GM21526 (cell line): ENCODE data around the gene HOXB6.

Experiments
- ATAC-seq: cut with Tn5 transposase; IDR thresholded peaks from one replicate; pipeline ENCODE4 v1.9.1; 2021; ENCODE audit warnings: moderate library complexity; ENCODE audit not compliant: unreplicated experiment, low FRiP score

The HOXB6 gene

DNA sequence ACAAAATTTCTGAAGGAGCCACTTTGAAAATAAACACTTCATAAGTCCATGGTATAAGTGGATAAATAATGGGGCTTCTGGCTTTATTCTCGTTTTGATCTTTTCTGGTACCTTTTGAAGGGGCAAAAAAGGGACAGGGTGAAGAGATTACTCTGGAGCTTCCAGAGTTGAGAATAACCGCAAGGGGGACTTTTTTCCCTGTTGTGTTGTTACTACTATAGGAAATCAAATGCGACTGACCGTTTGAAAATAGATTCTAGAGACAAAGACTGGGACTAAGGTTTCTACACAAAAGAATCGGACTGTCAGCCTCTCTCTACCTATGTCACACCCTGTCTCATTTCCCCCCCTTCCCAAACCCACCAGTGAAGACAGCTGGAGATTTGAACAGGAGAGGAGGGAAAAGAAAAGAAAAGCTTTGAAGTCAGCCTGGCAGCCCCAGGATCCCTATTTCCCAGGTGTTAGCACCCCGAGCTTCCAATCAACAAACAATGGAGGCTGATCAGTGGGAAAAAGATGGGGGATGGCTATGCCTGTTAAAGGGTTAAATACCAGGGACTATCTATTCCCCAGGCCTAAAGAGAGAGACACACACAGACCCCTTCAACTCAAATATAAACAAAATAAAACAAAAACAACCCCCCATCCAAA lies 35.0 kb downstream of the HOXB6 start:
- no peak for ATAC-seq

GRCh38 chr17:48569240-48569582 lies 35.6 kb downstream of the HOXB6 start:
- no peak for ATAC-seq

DNA sequence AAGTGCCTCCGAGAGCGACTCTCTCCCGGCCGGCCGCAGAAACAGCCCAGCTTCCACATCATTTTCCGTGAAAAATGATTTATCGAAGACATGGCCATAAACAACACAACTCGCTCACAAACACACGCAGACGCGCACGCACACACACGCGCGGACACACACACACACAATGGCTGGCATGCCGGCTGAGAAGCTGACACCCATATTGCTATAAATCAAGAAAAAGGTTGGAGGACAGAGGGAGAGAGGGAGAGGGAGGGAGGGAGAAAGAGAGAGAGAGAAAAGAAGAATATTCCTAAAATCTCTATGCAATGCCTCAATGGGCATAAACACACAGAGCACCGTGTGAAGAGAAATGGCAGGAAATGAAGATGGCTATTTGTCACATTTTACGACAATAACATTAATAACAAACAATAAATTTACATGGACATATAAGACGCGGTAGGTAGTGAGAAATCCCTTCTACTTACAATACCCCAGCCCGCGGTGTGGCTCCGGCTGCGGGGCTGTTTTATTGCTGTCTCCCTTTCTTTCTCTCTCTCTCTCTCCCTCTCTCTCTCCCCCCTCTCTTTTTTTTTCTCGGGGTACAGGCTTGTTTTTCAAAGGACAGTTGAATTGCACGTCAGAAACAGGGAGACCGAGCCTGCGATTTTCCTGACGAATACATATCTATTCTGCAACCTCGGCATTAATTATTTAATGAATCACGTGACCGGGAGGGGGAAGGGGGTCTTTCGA lies 36.1 kb downstream of the HOXB6 start:
- ATAC-seq, result no peak

GRCh38 chr17:48567646-48568354 lies 37.0 kb downstream of the HOXB6 start:
- no peak for ATAC-seq

DNA sequence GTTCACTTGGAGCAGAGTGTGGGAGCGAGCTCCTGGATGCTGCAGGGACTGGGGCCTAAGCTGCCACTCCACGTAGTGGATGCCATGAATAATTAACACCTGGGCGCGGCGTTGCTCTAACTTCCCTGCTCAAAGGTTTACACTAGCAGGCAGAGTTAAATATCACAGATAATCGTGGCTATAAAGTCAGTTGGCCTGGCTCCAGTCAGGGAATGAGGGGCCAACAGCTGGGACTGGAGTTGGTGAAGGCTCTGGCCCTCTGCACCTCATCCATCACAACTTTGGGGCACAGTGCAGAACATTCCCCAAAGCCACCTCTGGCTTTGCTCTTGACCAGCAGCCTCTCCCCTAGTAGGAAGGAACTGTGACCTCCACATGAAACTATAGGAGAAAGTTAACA lies 37.6 kb downstream of the HOXB6 start:
- ATAC-seq, result no peak

DNA sequence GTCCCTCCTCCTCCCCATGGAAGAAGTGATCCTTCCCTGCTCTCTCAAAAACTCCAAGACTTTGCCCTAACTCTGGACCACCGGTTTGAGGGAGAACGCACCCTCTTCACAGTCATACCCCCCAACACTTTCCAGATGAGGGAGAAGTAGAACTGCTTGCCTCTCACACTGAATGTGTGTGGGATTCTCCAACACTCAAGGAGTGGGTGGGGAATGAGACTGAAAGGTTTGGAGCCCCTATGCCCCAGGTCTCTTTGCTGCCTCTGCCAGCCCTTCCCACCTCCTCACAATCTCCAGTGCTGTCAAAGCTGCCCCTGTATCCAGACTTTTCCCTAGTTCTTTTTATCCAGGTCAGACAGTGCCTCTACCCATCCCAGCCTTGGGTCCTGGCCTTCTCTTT lies 38.1 kb downstream of the HOXB6 start:
- ATAC-seq, result no peak

DNA sequence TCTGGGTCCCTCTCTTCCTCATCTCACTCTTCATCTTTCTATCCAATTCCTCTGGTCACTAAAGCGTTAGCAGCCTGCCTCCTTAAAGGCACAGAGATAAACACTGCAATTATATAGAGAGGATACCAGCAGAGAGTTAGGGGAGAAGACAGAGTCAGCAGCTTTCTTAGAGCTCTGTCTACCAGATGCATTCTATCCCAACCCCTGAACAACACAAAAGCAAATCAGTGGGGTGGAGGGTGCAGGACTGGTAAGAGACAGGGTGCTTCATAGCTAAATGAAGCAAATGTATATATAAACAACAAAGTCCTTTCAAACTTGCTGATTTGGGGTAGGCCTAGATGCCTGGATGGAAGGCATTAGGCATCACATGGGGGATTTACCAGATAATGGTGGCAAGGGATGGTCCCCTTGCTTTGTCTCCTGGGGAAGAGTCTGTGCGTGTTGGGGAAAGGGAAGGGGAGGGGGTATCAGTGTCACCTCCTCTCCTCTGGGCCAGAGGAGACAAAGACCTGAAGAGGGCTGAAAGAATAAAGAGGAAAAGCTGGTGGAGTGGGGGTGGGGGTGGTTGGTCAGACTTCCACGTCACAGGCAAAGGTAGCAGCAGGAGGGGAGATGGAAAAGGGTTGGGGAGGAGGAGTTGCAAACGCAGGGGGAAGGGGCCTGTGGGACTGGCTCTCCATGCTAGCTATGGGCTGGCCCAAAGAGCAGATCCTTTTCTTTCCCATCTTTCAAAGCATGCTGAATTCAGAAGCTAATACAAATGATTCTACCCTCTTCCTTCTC lies 38.7 kb downstream of the HOXB6 start:
- no peak for ATAC-seq

- ATAC-seq, result no peak
These were observed 39.7 kb downstream of the HOXB6 start for GRCh38 chr17:48565022-48565554.

DNA sequence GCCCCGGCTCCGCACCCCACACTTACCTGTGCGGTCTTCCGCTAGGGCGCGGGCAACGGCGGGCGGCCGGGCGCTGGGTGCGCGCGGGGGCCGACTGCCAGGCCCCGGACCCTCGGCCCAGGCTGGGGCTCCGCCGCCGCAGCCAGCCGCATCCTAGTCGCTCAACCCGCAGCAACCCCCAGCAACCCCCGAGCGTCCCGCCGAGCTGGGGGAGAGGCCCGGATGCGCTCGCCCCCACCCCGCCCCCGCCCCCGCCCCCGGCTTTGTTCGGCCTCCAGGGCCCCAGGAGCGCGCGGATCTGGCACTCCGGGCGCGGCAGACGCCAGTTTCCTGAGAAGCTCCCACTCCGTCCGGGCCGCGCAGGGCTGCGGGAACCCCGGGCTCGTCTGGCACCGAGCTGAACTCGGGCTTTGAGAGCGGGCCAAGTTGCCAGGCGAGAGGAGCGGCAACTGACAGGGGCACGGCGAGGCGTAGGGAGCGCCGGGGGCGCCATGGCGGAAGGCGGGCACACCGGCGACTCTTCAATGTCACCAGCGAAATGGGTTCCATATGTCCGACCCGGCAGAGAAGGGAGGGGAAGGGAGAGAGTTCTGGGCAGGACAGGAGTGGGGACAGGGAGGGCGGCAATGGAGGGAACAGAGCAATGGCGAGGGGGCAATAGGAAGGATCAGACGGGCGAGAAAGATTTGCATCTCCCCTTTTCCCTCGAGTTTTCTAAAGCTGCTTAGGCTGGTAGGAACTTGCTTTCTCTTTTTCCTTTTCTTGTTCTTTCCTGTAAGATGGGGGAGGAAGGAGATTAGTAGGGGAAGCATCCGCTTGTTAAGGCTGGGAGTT lies 40.4 kb downstream of the HOXB6 start:
- no peak for ATAC-seq

- no peak for ATAC-seq
These were observed 41.0 kb downstream of the HOXB6 start for GRCh38 chr17:48563867-48564187.

DNA sequence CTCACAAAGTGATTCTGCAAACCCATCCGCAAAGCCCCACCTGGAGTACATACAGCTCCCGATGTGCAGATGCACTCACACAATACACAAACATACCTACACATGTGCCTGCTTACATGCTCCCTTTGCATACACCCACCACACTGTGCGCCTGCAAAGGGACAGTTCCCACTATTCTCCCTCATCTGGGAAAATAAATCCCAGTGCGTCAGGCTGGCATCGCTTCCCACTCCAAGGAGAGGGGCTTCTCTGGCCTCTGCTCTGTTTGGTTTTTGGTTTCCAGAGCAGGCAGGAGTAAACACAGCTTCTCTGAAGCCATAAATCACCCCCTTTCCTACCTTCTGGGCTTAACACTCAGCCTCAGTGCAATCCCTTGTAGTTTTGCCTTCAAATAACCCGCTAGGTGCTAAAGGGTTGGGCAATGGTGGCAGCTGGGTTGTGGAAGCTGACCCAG lies 41.4 kb downstream of the HOXB6 start:
- ATAC-seq, result no peak

DNA sequence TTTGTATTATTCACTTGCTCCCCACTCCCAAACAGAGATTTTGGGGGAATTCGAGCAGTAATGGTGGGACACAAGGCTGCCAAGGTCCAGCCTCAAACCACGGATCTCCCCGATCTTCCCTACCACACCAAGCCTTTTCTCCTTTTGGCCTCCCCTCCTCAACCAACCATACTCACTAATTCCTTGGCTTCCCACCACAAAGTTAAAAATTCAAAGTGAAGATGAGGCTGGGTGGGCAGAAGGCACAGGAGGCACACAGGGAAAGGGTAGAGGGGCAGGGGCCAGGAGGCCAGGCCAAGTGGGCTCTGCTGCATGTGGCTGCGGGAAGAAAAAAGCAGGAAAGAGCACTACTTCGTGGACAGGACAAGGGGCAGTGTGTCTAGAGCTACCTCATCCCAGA lies 41.9 kb downstream of the HOXB6 start:
- ATAC-seq, result no peak

DNA sequence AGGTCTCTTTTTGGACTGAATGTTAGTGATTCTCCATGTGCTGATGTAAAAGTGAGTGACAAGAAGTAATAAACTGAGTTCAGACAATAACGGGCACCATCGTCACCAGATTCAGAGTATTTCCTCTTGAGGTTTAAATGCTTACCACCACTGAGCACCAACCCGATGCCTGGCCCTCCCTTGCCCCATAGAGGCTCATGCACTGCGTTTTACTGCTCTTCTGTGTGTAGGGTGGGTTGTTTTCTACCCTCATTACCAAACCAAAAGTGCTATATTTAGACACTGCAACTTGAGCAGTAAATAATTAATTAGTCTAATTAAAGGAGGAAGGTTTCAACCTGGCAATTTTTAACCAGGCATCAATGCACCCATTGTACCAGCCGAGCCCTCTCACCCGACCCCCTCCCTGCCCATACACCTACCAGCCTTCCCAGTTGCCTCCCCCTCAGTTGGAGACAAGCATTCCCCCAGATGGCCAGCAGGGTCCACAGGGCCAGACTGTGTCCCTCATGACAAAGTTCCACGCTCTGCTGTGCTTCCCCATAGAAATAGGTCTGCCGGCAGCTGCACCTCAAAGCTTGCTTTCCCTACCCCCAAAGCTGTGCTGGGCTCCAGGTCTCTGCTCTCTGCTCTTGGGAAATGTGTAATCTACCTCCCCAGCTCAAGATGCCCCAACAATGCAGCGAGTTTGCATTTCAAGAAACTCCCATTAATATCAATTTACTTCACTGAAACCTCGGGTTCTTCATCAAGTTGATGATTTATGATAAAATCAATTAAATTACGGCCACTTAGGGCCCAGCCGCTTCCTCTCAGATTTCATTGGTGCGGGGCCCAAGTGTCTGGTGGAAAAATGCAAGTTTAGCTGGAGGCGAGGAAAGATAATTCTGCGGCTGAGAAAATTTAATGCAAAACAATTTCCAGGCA lies 42.6 kb downstream of the HOXB6 start:
- no peak for ATAC-seq

GRCh38 chr17:48559840-48560817 lies 44.7 kb downstream of the HOXB6 start:
- ATAC-seq, result no peak

GRCh38 chr17:48559122-48559839 lies 45.5 kb downstream of the HOXB6 start:
- ATAC-seq, result no peak

- ATAC-seq, result no peak
These were observed 46.0 kb downstream of the HOXB6 start for GRCh38 chr17:48558831-48559121.

- ATAC-seq, result no peak
These were observed 46.5 kb downstream of the HOXB6 start for GRCh38 chr17:48558057-48558830.
